GM12878 (cell line): ENCODE measurements around the gene PPME1. TPM values are rescaled to one million over a fixed set of nuclear protein-coding genes. Genes with fewer than 3 reads are reported as not detected.

Experiments
- BACH1 ChIP-seq: fragments of 450-650 bp; IDR thresholded peaks from 2 replicates; pipeline ENCODE4 v1.6.1; 2017; ENCODE audit warnings: mild to moderate bottlenecking, borderline replicate concordance
- BMI1 ChIP-seq: fragments of 450-650 bp; IDR thresholded peaks from 2 replicates; pipeline ENCODE4 v1.6.1; 2016; ENCODE audit warnings: mild to moderate bottlenecking, moderate library complexity, borderline replicate concordance
- CEBPB ChIP-seq, 2 experiments: fragments of 150-350 bp in 1 of 2; IDR thresholded peaks; 2 replicates each; pipeline ENCODE4 v1.6.1; 2012 to 2014; ENCODE audit warnings: low read depth in 2 of 2, low read length in 2 of 2, borderline replicate concordance in 1 of 2, inconsistent platforms in 1 of 2
- CHD2 ChIP-seq: IDR thresholded peaks from 2 replicates; pipeline ENCODE4 v1.6.1; 2011; ENCODE audit warnings: low read depth, low read length, improper control_type of control experiment, borderline replicate concordance
- HDGF ChIP-seq: fragments of 450-650 bp; IDR thresholded peaks from 2 replicates; pipeline ENCODE4 v1.6.1; 2016; ENCODE audit warnings: antibody characterized with exemption
- MEF2A ChIP-seq: IDR thresholded peaks from 2 replicates; pipeline ENCODE4 v1.6.1; 2011; ENCODE audit warnings: low read depth, mild to moderate bottlenecking, low read length, moderate library complexity; ENCODE audit not compliant: insufficient read depth
- MEF2B ChIP-seq: fragments of 450-650 bp; IDR thresholded peaks from 2 replicates; pipeline ENCODE4 v1.6.1; 2018; ENCODE audit warnings: mild to moderate bottlenecking, moderate library complexity; ENCODE audit not compliant: partially characterized antibody, poor library complexity, severe bottlenecking
- NBN ChIP-seq: fragments of 450-650 bp; IDR thresholded peaks from 2 replicates; pipeline ENCODE4 v1.6.1; 2016
- NR2C1 ChIP-seq: fragments of 450-650 bp; IDR thresholded peaks from 2 replicates; pipeline ENCODE4 v1.6.1; 2017; ENCODE audit warnings: antibody characterized with exemption, mild to moderate bottlenecking, moderate library complexity
- POU2F2 ChIP-seq: IDR thresholded peaks from 3 replicates; pipeline ENCODE4 v1.6.1; 2011; ENCODE audit warnings: low read depth, mild to moderate bottlenecking, low read length, borderline replicate concordance
- RB1 ChIP-seq: fragments of 450-650 bp; formaldehyde crosslinking; IDR thresholded peaks from 2 replicates; pipeline ENCODE4 v1.6.1; 2017; ENCODE audit warnings: mild to moderate bottlenecking, borderline replicate concordance
- RELA ChIP-seq: fragments of 450-650 bp; IDR thresholded peaks from 2 replicates; pipeline ENCODE4 v1.8.0; 2014; ENCODE audit warnings: borderline replicate concordance; ENCODE audit not compliant: partially characterized antibody
- SIN3A ChIP-seq: IDR thresholded peaks from 2 replicates; pipeline ENCODE4 v1.6.1; 2012; ENCODE audit warnings: low read depth, low read length, improper control_type of control experiment
- SIX5 ChIP-seq: IDR thresholded peaks from 2 replicates; pipeline ENCODE4 v1.6.1; 2011; ENCODE audit warnings: mild to moderate bottlenecking, low read depth, low read length, moderate library complexity; ENCODE audit not compliant: severe bottlenecking
- SPI1 ChIP-seq: IDR thresholded peaks from 2 replicates; pipeline ENCODE4 v1.6.1; 2011; ENCODE audit warnings: low read depth, mild to moderate bottlenecking, low read length, moderate library complexity, borderline replicate concordance; ENCODE audit not compliant: insufficient read depth
- SRF ChIP-seq, 2 experiments: IDR thresholded peaks; 2 replicates each; pipeline ENCODE4 v1.6.1; 2011; ENCODE audit warnings: low read depth in 2 of 2, low read length in 2 of 2, mild to moderate bottlenecking in 1 of 2, moderate library complexity in 1 of 2
- ZBED1 ChIP-seq: IDR thresholded peaks from 2 replicates; pipeline ENCODE4 v1.6.1; 2016; ENCODE audit warnings: borderline replicate concordance
- ZSCAN29 ChIP-seq: fragments of 450-650 bp; IDR thresholded peaks from 2 replicates; pipeline ENCODE4 v1.6.1; 2017; ENCODE audit warnings: mild to moderate bottlenecking, moderate library complexity
- polyA plus RNA-seq, 11 experiments: library from polyadenylated mRNA; depleted of rRNA in 4 of 11; unstranded in 6 of 11; stranded (reverse) in 5 of 11; fragments of >200 nt; fragmentation: Nextera tagmentation in 4 of 11; fragmentation: Illumina TruSeq in 1 of 11; extraction: Ambion mirVana in 4 of 11; extraction: Trizol in 1 of 11; gene quantifications; 1 replicate in 1 of 11; 2 replicates in 10 of 11; pipeline versions ENCODE4 v1.2.1 to v1.2.3, GENCODE V29; 2011 to 2016; ENCODE audit warnings: inconsistent platforms in 2 of 11, missing spikeins in 2 of 11, low read depth in 1 of 11
- total RNA-seq, 4 experiments: library from RNA; depleted of rRNA in 3 of 4; stranded (reverse); fragments of >200 nt in 3 of 4; fragmentation: Illumina TruSeq in 1 of 4; extraction: Trizol in 1 of 4; gene quantifications; 2 replicates each; pipeline versions ENCODE4 v1.2.1 to v1.2.3, GENCODE V29; 2013 to 2021
- TF ChIP-seq, protein P1 (sequence below): fragments of 450-650 bp; IDR thresholded peaks from 2 replicates; pipeline ENCODE4 v1.6.1; 2017; ENCODE audit warnings: low read depth, mild to moderate bottlenecking, moderate library complexity
- TF ChIP-seq, protein P2 (sequence below): IDR thresholded peaks from 2 replicates; pipeline ENCODE4 v1.6.1; 2011; ENCODE audit warnings: low read depth, low read length, improper control_type of control experiment, borderline replicate concordance
- TF ChIP-seq, protein P3 (sequence below): fragments of 450-650 bp; conservative IDR thresholded peaks from 2 replicates; pipeline ENCODE4 v1.6.1; 2017; ENCODE audit warnings: mild to moderate bottlenecking, moderate library complexity
- TF ChIP-seq, protein P4 (sequence below): fragments of 450-650 bp; IDR thresholded peaks from 2 replicates; pipeline ENCODE4 v1.6.1; 2018; ENCODE audit warnings: borderline replicate concordance, mild to moderate bottlenecking; ENCODE audit not compliant: partially characterized antibody

Gene PPME1
- total and polyA plus RNA-seq, 10 of the 15 experiments (the other 5 are each of a cell fraction or from before 2014, with no cell fraction given), result 3.1 to 51.4 (median 20.8) TPM

DNA sequence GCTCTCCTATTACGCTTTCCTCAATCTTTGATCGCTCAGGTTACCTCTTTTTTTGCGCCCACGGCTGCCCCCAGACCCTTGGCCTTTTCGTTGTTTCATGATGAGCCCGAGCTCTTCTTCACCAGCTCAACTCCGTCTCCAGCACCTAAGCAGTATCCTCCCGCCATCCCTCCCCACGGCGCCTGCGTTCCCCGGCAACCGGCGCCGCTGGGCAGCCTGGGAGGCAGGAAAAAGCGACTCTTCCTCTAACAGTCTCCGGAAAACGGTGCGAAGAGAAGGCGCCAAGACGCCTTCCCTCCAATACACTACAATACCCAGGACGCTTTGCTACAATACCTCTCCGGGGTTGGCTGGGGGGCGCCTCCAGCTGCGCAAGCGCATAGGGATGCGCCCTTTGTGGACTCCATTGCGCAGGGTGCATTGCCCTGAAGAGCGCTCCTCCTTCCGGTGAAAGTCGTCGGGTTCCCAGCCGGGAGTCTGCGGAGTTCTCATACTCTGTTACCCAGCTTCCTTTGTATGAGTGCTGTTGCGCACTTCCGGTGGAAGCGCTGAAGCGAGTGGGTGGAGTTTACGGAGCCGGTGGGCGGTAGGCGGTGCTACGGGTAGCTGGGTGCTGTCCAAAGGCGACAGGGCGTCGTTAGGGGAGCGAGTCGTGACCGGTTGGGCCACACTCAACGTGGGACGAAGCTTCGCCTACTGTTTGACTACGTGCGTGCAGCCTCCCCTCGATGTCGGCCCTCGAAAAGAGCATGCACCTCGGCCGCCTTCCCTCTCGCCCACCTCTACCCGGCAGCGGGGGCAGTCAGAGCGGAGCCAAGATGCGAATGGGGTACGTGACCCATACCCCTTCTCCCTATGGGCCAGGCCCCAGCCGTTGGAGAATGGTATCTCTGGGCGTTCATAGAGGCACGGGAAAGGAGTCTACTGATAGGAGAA is at the start of gene PPME1, which contains the start of gene C2CD3 (continued):
- TF ChIP-seq, protein P1, sequence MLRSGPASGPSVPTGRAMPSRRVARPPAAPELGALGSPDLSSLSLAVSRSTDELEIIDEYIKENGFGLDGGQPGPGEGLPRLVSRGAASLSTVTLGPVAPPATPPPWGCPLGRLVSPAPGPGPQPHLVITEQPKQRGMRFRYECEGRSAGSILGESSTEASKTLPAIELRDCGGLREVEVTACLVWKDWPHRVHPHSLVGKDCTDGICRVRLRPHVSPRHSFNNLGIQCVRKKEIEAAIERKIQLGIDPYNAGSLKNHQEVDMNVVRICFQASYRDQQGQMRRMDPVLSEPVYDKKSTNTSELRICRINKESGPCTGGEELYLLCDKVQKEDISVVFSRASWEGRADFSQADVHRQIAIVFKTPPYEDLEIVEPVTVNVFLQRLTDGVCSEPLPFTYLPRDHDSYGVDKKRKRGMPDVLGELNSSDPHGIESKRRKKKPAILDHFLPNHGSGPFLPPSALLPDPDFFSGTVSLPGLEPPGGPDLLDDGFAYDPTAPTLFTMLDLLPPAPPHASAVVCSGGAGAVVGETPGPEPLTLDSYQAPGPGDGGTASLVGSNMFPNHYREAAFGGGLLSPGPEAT, result peak; percentile 35; the same call in 1 of the 2 replicates
- TF ChIP-seq NBN (peak; percentile 75; the same call in 1 of the 2 replicates), MEF2A (peak; percentile 5; the same call in 1 of the 2 replicates), RB1 (peak; percentile 96), ZSCAN29 (no peak), SRF (IDR thresholded peaks at IDR 0.05; ENCODE audit: low read depth in 2 of 2, low read length in 2 of 2) (0 out of 4 replicates have a peak, but pooled peaks of 1 of the 2 experiments have one; percentile 60), SPI1 (no peak), NR2C1 (peak; percentile 87), CEBPB (IDR thresholded peaks at IDR 0.05; ENCODE audit: borderline replicate concordance in 1 of 2, low read depth in 2 of 2, low read length in 2 of 2) (no peak), HDGF (no peak; the same call in none of the 2 replicates), MEF2B (peak; percentile 22), RELA (peak; percentile 56), ZBED1 (0 out of 2 replicates have a peak, but pooled peaks have one; percentile 57), BMI1 (0 out of 2 replicates have a peak, but pooled peaks have one; percentile 8), BACH1 (peak; percentile 96), CHD2 (peak; percentile 22), POU2F2 (0 out of 3 replicates have a peak, but pooled peaks have one; percentile 53), SIN3A (peak; percentile 89), SIX5 (peak; percentile 88)
- TF ChIP-seq, protein P2, sequence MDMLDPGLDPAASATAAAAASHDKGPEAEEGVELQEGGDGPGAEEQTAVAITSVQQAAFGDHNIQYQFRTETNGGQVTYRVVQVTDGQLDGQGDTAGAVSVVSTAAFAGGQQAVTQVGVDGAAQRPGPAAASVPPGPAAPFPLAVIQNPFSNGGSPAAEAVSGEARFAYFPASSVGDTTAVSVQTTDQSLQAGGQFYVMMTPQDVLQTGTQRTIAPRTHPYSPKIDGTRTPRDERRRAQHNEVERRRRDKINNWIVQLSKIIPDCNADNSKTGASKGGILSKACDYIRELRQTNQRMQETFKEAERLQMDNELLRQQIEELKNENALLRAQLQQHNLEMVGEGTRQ, result no peak
- TF ChIP-seq, protein P3, sequence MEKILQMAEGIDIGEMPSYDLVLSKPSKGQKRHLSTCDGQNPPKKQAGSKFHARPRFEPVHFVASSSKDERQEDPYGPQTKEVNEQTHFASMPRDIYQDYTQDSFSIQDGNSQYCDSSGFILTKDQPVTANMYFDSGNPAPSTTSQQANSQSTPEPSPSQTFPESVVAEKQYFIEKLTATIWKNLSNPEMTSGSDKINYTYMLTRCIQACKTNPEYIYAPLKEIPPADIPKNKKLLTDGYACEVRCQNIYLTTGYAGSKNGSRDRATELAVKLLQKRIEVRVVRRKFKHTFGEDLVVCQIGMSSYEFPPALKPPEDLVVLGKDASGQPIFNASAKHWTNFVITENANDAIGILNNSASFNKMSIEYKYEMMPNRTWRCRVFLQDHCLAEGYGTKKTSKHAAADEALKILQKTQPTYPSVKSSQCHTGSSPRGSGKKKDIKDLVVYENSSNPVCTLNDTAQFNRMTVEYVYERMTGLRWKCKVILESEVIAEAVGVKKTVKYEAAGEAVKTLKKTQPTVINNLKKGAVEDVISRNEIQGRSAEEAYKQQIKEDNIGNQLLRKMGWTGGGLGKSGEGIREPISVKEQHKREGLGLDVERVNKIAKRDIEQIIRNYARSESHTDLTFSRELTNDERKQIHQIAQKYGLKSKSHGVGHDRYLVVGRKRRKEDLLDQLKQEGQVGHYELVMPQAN, result peak; percentile 75
- TF ChIP-seq, protein P4, sequence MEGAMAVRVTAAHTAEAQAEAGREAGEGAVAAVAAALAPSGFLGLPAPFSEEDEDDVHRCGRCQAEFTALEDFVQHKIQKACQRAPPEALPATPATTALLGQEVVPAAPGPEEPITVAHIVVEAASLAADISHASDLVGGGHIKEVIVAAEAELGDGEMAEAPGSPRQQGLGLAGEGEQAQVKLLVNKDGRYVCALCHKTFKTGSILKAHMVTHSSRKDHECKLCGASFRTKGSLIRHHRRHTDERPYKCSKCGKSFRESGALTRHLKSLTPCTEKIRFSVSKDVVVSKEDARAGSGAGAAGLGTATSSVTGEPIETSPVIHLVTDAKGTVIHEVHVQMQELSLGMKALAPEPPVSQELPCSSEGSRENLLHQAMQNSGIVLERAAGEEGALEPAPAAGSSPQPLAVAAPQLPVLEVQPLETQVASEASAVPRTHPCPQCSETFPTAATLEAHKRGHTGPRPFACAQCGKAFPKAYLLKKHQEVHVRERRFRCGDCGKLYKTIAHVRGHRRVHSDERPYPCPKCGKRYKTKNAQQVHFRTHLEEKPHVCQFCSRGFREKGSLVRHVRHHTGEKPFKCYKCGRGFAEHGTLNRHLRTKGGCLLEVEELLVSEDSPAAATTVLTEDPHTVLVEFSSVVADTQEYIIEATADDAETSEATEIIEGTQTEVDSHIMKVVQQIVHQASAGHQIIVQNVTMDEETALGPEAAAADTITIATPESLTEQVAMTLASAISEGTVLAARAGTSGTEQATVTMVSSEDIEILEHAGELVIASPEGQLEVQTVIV, result peak; percentile 36
